NCI-H128 (cell line): ENCODE data around the gene TAF4.

Experiments used
- DNase-seq: peaks from one replicate; lab custom pipeline; 2025; ENCODE audit not compliant: unreplicated experiment; lab: John Stamatoyannopoulos, UW

TAF4 gene

DNA sequence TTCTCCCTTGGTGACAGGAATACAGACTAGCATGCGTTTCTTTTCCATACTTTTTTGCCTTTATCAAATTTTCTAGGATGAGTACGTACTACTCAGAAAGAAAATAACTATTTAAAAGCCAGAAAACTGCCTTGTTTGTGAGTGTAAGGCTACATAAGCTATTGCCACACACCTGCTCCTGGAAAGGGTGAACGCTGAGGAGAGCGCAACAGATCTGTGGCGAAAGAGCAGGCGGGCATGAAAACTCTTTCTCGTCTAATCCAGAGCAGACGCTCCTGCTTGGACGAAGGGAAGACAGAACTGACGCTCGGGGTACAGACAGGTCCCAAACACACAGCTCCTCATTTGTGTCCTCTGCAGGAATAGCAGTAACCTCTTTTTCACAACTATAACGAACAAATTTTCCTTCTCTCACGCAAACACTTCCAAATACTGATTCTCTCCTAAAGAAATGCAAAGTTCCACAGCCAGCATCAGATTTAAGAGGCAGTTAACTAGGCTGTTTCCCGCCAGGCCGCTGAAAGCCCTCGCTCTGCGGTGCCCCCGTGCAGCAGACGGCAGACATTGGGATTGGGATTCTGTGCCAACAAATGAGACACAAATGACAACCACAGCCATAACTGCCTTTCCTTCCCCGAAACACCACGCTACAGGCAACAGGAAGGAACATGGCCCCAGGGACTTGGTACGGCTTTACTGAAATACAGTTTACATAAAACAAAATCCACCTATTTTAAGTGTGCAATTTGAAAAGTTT is 20.0 kb downstream of the TAF4 start:
- no peak for DNase-seq

DNA sequence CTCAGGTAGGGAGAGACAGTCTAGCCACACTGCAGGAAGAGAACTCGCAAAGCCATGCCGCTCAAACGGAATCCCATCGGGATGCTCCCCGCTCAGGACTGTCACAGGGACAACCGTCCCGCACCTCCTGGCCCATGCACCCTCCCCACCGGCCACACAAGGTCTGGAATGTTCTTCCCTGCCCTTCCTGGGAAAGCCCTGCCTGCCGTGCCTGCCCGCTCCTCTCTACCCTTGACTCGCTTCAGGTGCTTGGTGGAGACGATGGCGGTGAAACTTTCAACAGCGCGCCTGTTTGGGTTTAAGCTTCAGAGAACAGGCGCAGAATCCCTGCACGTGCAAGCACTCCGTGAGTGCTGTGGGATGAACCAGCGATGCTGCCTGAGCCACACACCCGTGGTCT is 20.6 kb downstream of the TAF4 start:
- no peak for DNase-seq

DNA sequence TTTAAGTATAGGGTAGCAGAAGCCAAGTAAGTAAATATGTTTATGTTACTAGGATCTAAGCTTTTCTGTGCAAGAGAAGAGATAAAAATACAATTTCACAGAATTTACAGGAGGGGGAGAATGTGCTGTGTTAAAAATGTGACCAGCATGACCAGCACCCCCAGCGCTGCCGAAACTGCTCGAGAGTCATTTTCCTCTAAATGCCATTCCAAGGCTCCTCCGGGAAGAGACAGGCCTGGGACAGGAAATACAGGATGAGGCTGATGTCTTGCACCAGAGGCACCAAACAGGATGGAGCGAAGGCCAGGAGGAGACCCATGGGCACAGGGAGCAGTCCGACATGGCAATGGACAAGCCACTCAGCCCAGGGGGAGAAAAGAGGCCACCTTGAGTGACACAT is 21.1 kb downstream of the TAF4 start:
- DNase-seq: no peak

DNA sequence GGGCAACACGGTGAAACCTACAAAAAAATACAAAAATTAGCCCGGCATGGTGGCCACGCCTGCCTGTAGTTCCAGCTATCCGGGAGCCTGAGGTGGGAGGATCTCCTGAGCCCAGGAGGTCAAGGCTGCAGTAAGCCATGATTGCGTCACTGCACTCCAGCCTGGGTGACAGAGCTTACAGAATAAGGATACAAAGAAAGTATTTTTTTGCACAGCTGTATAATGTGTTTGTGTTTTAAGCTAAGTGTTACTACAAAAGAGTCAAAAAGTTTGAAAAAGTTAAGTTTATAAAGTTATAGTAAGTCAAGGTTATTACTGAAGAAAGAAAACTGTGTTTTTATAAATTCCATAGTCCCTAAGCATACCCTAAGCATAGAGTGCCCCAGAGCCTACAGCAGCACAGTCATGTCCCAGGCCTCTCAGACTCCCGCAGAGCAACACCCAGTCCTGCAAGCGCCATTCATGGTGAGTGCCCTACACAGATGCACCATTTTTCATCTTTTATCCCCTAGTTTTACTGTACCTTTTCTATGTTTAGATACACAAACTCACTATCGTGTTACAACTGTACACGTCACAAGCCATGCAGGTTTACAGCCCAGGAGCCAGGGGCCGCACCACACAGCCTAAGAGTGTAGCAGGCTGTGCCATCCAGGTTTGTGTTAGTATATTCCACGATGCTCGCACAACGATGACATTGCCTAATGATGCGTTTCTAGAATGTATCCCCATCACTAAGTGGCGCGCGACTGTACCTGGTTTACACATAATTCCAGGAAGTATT is 22.4 kb downstream of the TAF4 start:
- DNase-seq: no peak

DNA sequence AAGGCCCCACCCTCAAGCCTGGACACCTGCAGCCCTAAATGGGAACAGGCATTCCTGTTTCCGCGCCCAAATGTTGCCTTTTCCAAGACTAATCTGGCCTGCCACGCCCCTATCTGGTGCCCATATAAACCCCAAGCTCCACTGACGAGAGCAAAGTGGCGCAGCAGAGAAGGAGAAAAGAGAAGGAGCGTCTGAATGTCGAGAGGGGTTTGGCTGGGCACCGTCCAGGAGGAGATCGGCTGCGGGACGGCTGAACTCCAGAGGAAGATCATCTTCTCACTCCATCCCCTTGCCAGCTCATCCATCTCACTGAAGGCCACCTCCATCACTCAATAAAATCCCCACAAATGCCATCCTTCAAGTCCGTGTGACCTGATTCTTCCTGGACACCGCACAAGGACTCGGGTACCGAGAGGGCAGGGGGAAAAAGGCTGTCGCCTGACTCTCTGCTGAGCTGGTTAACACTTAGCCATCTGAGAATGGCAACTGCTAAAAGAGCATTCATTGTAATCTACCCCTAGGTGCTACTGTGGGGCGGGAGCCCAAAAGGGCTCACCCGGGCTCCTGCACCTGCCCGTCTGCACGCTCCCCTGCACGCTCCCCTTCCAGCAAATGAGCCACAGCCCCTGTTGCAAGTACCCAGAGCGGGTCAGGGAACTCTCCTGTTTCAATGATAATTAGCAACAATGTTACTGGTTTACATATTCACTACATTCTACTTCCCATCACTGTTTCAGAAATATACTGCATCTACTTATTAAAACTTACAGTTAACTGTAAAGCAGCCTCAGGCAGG is 23.5 kb downstream of the TAF4 start:
- no peak for DNase-seq

DNA sequence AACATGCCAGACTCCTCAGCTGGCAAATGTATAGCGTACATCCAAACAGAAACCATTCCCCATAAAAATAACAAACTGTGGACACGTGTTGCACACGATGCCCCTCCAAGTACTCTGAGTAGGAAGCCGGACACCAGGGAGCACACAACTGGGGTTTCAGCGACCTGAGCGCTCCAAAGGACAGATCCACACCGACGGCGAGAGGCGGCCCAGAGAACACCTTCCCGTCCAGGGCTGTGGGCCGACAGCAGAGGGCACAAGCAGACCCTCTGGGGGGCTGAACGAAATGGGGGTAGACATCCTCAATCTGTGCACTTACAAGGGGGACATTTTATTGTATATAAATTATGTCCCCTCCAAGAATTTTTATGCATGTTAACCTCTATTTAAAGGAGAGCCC is 24.7 kb downstream of the TAF4 start:
- DNase-seq: no peak

DNA sequence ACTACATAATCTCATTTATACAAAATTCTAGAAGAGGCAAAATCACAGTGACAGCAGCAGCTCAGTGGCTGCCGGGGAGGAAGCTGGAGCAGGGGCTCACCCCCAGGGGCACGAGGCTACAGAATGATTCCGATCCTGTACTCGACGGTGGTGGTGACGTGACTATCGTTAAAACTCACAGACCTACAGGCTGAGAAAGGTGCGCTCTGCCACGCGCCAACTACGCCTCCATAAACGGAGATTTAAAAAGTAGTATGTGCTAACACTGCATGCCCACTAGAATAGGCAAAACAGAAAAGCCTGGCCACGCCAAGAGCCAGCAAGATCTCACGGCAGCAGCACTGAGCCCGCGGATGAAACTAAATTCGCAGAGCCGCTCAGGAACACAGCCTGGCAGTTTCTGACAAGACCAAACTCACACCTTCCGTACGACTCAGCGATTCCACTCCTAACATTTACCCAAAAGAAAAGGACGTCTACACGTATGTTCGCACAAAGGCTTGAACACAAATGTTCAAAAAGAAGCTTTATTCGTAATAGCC is 25.2 kb downstream of the TAF4 start:
- DNase-seq: no peak

DNA sequence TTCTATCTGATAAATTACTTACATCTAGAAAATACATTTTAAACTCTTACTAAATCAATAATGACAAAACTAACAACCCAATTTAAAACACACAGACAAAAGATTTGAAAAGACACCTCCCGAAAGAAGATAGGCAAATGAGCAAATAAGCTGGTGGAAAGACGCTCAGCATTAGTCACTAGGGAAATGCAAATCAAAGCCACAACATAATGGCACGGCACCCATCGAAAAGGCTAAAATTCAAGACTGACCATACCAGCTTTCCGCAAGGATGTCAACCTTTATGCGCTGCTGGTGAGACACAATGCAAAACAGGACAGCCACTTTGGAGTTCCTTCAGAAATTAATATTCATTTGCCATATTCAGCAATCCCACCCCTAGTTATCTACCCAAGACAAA is 25.9 kb downstream of the TAF4 start:
- no peak for DNase-seq

DNA sequence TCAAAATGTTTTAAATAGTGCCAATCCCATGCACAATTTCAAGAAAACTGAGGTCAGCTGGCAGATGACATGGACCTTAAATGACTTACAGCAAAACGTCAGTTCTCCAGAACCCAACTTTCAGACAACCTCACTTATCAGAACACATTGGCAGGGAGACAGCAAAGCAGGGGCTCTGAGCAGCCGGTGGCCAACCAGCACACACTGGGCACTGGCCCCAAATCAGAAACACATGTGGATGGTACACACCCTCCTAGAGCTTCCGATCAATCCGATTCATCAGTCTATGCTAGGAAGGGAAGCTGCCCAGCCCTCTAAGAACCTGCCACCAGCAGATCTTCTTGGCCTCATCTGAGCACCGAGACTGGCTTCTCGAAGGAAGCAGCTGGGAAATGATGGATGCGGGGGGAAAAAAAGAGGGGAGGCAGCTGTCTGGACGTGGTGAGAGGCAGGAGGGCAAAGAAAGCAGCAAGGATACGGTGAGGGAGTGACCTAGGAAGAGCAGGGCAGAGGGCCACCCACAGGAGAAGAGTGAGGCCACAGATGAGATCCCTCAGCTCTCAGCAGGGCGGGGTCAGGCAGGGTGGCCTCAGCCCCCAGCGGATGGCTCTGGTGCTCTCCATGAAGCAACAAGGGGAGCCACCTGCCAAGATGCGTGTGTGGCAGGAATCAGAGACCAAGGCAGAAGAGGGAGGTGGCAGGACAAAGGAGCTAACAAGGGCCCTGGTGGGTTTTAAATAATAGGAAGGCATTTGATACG is 32.9 kb downstream of the TAF4 start:
- no peak for DNase-seq

DNA sequence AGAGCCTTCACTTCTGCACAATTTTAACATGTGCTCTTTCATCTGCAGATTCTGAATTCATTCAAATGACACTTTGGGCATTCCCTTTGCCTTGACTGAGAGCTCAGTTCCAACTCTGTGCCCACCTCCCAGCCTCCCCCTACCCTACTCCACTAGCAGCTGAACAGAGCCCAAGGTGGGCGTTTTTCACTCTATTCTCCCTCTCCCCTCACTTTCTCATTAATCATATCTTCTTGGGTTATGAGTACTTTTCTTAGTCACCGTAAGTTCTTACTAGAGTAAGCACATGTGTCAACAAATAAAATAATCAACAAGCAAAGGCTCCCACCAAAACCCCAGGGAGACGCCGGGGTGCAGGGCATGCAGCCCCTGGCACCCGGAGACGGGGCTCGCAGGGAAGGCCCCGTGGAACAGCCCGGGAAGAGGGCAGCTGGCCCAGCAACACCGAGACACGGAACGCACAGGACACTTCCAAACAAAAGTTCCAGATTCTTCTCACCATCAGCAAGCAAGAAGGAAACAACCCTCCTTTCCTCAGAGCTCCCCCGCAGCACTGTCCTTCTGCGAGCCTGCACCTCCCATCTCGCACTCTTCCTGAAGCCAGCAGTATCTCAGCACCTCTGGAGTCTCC is 34.1 kb downstream of the TAF4 start:
- DNase-seq: no peak

DNA sequence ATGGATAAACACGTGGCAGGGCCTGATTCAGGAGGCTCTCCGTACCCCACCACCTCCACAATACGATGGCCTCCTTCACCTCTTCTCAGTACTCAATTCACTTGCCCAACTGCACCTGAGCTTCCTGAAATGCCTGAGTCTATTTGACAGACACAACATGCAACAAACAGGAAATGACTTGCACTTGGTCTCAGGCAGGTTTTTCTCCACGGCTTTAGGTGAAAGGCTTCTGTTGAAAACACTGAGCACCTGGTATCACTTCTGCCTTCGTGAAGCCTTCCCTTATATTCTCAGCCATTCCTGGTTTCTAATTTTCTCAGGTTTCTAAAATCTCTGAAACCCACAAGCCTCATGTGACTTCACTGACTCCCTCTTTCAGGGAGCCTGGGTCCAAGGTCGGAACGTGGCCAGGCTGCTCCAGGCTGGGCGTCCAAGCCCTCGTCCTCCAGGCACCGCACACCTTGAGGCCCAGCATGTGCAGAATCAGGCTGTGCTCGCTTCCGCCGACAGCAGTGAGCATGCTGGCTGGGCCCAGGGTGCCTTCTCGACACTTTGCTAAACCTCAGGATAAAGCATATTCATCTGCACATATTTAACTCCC is 34.7 kb downstream of the TAF4 start:
- DNase-seq: no peak

DNA sequence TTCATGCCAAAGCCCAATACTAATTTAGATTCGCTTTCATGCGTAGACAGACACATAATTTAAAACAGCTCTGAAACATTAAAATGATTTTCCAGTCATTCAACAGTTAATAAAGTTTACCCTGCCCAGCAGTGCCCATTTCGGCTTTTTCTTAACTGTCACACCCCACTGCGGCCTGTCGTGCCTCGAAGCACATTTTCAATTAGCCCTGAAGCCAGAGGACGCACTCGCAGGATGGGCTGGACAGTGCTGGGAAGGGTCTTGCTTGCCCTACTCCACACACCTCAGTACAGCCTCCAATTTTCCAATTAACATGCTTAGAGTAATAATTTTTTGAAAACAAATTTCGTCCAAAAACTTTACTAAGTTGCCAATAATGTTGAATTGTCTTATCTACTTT is 35.3 kb downstream of the TAF4 start:
- no peak for DNase-seq

DNA sequence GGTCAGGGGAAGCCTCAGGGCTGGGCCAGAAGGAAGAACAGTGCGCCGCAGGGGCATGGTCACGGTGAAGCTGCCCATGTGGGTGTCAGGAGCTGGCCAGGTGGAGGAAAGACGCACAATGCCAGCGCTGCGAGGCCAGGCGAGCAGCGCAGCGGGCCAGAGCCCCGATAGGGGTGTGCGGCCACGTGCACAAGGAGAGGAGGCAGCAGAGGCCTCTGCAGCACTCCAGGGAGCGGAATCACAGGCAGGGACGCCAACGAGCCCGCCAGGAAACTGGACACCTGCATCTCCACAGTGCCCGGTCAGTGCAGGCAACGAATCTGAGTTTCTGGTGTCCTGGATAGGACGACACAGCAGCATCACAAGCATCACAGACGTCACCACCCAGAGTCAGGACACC is 35.7 kb downstream of the TAF4 start:
- DNase-seq: no peak

DNA sequence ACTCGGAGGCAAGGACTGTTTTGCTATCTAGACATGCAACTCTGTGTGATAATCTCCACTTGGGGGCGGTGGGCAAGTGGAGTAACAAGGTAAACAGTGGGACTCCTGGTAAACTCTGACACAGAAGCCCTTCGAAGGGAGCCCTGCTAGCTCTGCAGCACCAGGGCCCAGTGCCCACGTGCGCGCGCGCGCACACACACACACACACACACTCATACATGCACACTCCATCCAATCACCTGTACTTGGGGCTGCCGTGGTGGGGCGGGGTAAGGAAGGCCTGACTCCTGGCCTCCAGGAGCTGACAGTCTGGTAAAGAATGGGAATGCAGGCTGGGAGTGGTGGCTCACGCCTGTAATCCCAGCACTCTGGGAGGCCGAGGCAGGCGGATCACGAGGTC is 36.4 kb downstream of the TAF4 start:
- no peak for DNase-seq

DNA sequence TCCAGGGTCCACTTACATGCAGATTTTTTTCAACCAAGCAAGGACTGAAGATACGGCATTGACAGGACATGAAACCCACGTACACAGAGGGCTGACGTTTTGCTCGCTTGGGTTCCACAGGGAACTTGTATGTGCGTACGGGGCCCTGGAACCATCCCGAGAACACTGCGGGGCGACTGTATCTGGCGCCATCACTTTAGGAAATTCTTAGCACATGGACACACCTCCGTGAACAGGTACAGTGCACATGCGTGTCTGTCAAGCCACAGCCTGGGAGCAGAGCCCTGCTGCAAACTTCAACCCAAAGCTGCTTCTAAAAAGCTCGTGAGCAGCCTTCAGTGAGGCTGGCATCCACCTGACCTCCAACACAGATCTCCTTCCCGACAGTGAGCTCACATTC is 37.3 kb downstream of the TAF4 start:
- no peak for DNase-seq

DNA sequence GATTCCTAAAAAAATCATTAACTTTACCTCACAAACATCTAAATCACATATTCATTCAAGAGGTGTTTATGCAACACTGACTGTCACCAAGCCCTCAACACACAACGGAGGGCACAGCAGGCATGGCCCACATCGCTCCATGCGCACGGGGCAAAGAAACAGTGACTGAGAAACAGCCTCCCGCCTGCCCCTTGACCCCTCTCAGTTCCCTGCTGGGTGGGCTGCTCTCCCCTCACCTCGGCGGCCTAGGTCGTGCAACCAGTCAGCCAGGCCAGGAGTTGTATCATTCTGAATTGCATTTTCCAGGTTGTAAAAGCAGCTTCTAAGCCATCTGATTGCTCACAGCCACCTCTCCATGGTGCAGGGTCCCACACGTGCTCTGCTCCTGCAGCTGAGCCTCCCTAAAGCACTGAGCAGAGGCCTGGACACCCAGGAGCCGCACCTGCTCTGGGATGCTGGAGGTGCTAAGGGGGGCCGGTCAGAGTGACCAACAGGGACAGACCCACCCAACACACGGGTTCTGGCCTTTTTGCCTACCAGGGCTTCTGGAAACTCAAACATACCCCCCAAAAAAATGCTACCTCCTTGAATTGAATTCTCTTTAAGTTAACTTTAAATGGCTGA is 37.9 kb downstream of the TAF4 start:
- no peak for DNase-seq

DNA sequence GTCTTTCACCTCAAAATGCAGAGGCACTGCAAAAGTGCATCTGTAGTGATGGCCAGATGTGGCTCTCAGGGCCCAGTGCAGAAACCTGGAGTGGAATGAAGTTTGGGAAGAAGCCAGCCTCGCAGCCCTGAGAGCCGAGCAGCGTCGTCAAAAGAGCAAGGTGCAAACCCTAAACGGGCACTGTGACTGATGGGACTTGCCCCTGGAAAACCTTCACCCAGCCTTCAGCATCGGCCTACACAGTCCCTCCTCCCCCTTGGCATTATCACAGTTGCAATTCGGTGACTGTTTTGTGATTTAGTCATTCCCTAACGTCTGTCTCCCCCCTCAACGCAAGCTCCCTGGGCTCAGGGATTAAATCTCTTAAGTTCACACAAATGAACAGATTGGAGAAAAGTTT is 38.6 kb downstream of the TAF4 start:
- DNase-seq: no peak

DNA sequence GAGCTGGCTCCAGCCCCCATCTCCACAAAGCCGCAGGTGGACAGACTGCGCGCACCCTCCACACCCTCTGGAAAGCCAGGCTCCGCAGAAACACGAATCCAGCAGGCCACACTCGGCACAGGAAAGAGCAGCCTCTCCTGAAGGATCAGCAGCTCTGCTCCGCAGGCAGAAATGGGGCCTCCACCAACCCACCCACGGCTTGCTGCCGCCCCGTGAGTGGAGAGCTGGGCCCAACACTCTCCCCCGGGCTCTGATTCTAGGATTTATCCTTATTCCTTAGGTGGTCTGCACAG is 39.2 kb downstream of the TAF4 start:
- DNase-seq: no peak

DNA sequence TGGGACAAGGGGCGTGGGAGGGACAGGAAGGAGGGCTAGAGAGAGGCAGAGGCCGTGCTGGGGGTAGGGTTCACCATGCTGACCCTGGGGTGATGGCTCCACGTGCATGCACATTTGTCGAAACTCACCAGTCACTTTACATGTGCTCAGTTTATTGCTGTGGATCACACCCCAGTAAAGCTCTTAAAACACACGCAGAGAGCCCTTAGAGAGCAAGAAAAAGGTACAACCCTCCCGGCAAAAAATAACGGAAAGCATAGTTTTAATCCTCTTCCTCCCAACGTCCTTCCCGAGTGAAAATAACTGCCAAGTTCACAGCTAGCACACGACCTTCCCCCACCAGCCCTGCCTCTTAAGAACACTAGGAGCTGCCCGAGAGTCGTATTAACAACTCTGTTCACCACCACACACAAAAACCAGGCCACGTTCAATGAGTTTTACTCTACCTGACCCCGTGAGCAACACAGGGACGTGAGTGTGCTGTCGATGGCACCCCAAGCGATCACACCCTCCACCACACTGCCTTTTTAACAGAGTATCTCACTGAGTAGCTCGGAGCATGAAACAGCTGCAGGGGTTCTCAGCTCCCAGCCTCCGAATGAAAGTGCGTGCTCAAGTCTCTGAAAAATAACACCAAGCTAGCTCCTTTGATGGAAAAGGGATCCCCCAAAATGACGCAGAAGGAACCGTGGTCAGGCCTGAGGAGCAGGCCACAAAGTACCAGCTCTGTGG is 39.7 kb downstream of the TAF4 start:
- no peak for DNase-seq
